Measurements from ENCODE around the gene ICA1.

The ICA1 gene

DNA sequence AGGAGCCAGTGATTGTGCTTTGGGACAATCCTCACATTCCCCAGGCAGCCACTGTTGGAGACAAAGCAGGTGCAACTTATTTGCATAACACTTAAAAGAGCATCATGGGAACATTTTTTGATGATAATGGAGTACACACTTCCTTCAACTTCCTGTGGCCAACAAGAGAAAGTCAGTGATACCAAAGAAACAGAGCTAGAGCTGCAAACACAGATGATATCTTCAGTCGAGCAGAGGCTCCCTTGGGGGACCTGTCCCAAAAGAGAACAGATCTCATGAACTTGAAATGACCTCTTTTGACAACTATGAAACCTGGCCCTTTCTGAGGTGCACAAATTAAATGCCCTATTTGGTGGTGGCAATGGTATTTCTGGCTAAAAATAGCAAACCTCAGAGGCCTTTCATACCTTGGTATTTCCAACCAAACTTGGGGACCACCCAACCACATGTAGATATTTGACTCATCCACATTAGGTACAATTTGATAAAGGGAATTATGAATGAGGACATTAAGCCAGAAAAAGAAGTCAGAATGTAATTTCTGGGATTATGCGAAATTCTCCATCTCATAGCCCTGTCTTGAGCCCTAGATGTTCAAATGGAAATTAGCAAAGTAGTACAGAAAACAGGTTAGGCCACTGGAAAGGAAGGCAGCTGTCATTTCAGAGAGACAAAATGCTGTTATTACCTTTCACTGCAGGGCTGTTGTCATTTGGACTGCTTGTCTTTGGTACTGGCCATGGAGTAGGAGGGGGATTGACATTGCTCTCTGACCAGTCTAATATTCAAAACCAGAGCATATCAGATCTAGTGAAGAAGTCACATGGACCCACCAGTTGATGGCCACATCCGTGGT, 146.2 kb downstream of the ICA1 start:
- TF ChIP-seq, protein P1, sequence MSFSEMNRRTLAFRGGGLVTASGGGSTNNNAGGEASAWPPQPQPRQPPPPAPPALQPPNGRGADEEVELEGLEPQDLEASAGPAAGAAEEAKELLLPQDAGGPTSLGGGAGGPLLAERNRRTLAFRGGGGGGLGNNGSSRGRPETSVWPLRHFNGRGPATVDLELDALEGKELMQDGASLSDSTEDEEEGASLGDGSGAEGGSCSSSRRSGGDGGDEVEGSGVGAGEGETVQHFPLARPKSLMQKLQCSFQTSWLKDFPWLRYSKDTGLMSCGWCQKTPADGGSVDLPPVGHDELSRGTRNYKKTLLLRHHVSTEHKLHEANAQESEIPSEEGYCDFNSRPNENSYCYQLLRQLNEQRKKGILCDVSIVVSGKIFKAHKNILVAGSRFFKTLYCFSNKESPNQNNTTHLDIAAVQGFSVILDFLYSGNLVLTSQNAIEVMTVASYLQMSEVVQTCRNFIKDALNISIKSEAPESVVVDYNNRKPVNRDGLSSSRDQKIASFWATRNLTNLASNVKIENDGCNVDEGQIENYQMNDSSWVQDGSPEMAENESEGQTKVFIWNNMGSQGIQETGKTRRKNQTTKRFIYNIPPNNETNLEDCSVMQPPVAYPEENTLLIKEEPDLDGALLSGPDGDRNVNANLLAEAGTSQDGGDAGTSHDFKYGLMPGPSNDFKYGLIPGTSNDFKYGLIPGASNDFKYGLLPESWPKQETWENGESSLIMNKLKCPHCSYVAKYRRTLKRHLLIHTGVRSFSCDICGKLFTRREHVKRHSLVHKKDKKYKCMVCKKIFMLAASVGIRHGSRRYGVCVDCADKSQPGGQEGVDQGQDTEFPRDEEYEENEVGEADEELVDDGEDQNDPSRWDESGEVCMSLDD (tag by site-specific recombination; IDR thresholded peaks at IDR 0.05): no peak
- TF ChIP-seq ZNF394 (tag by site-specific recombination; IDR thresholded peaks at IDR 0.05; ENCODE audit: borderline replicate concordance) (no peak), ZFP37 (tag by site-specific recombination; IDR thresholded peaks at IDR 0.05) (no peak), ZNF530 (tag by site-specific recombination; IDR thresholded peaks at IDR 0.05; ENCODE audit: low read depth) (no peak), ZNF571 (tag by site-specific recombination; IDR thresholded peaks at IDR 0.05) (no peak)
- H3K36me3 ChIP-seq (ENCODE audit: control insufficient read depth in 2 of 2, insufficient read depth in 1 of 2, low read length in 2 of 2): no peaks in the 10 kb centered on the region
- H3K4me3 ChIP-seq (ENCODE audit: low read depth, low read length): no peak overlapping the region
- ChIA-PET POLR2A (no interaction called here), CTCF (no interaction called here)
- H3K27ac ChIP-seq (ENCODE audit: extremely low read depth, low read depth, low read length): no peak overlapping the region
- no peaks in the 10 kb centered on the region for H3K4me1 ChIP-seq (ENCODE audit: control insufficient read depth, insufficient read depth, low read length)
- no peaks in the 10 kb centered on the region for H3K9me3 ChIP-seq (ENCODE audit: control insufficient read depth, insufficient read depth, low read depth, low read length)

DNA sequence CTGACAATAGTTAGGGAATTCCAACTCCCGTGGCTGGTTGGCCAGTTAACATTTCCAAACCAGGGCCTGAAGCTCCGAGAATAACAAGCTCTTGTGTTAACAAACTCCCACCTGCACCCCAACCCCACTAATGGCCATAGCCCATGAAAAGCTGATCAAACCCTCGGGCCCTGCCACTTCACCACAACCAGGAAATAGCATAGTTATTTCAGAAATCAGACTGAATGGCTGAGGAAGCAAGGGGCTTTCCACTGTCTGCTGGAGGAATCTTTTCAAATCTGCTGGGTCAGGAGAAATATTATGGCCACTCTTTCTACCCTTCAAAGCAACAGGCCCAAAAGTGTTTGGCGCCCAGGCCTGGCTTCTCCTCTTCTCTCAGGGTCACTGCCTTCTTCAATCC, 147.8 kb downstream of the ICA1 start:
- Histone ChIP-seq H3K4me3 (ENCODE audit: low read depth, low read length) (no peak overlapping the region), H3K27ac (ENCODE audit: extremely low read depth, low read depth, low read length) (no peak overlapping the region), H3K4me1 (ENCODE audit: control insufficient read depth, insufficient read depth, low read length) (no peaks in the 10 kb centered on the region; the same call in 1 of the 2 replicates), H3K36me3 (ENCODE audit: control insufficient read depth in 2 of 2, insufficient read depth in 1 of 2, low read length in 2 of 2) (no peaks in the 10 kb centered on the region), H3K9me3 (ENCODE audit: control insufficient read depth, insufficient read depth, low read depth, low read length) (no peaks in the 10 kb centered on the region)
- CTCF ChIA-PET: no interaction called here
- POLR2A ChIA-PET: no interaction called here
- TF ChIP-seq ZNF274 (IDR thresholded peaks at IDR 0.05; ENCODE audit: low read length) (no peak), ZNF274 (tag by site-specific recombination; IDR thresholded peaks at IDR 0.05; ENCODE audit: borderline replicate concordance) (no peak), ZNF433 (tag by site-specific recombination; IDR thresholded peaks at IDR 0.05; ENCODE audit: low read depth) (no peak), ZNF362 (tag by site-specific recombination; IDR thresholded peaks at IDR 0.05) (no peak), TCF7L2 (IDR thresholded peaks at IDR 0.05; ENCODE audit: borderline replicate concordance, low read depth, low read length) (no peak), REPIN1 (tag by site-specific recombination; IDR thresholded peaks at IDR 0.05; ENCODE audit: low read depth) (no peak)

DNA sequence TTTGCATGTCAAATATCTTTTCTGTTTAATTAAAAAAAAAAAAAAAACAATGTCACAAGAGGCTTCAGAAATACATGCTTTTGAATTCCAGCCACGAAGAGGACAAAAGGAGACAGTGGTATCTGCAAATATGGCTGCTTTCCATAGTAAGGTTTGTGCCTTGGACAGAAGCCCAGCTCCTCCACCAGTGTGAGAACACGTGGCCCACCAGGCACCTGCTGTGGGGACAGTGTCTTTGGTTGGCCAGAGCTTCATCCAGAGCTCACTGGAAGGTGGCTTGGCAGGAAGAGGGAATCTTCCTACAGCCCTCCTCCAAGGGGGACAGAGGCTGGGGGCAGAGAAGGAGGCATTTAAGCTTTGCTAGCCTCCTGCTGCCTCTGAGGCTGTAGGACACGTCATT, 148.8 kb downstream of the ICA1 start:
- Histone ChIP-seq H3K4me3 (ENCODE audit: low read depth, low read length) (no peak overlapping the region), H3K9me3 (ENCODE audit: control insufficient read depth, insufficient read depth, low read depth, low read length) (no peaks in the 10 kb centered on the region), H3K36me3 (ENCODE audit: control insufficient read depth in 2 of 2, insufficient read depth in 1 of 2, low read length in 2 of 2) (no peaks in the 10 kb centered on the region), H3K4me1 (ENCODE audit: control insufficient read depth, insufficient read depth, low read length) (no peaks in the 10 kb centered on the region; the same call in 1 of the 2 replicates), H3K27ac (ENCODE audit: extremely low read depth, low read depth, low read length) (no peak overlapping the region)
- ChIA-PET POLR2A (interaction anchor here (0.7 kb wide), 1 partner anchor 925 kb away, joined by 3 read pairs; no protein-coding TSS in a partner anchor), CTCF (no interaction called here)
- TF ChIP-seq ZNF621 (tag by site-specific recombination; IDR thresholded peaks at IDR 0.05): no peak

GRCh38 chr7:8112685-8113084, 149.3 kb downstream of the ICA1 start:
- CTCF ChIA-PET: no interaction called here
- POLR2A ChIA-PET: no interaction called here

More at GRCh38 chr7:8112685-8113084, 149.3 kb downstream of the ICA1 start:
- Histone ChIP-seq H3K36me3 (ENCODE audit: control insufficient read depth in 2 of 2, insufficient read depth in 1 of 2, low read length in 2 of 2) (no peaks in the 10 kb centered on the region), H3K4me3 (ENCODE audit: low read depth, low read length) (no peak overlapping the region), H3K27ac (ENCODE audit: extremely low read depth, low read depth, low read length) (no peak overlapping the region), H3K9me3 (ENCODE audit: control insufficient read depth, insufficient read depth, low read depth, low read length) (no peaks in the 10 kb centered on the region), H3K4me1 (ENCODE audit: control insufficient read depth, insufficient read depth, low read length) (no peaks in the 10 kb centered on the region; the same call in 1 of the 2 replicates)
- TF ChIP-seq ZXDB (tag by site-specific recombination; IDR thresholded peaks at IDR 0.05): no peak
- TF ChIP-seq ZNF248 (tag by site-specific recombination; IDR thresholded peaks at IDR 0.05): no peak
- TF ChIP-seq, protein P2, sequence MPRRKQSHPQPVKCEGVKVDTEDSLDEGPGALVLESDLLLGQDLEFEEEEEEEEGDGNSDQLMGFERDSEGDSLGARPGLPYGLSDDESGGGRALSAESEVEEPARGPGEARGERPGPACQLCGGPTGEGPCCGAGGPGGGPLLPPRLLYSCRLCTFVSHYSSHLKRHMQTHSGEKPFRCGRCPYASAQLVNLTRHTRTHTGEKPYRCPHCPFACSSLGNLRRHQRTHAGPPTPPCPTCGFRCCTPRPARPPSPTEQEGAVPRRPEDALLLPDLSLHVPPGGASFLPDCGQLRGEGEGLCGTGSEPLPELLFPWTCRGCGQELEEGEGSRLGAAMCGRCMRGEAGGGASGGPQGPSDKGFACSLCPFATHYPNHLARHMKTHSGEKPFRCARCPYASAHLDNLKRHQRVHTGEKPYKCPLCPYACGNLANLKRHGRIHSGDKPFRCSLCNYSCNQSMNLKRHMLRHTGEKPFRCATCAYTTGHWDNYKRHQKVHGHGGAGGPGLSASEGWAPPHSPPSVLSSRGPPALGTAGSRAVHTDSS (tag by site-specific recombination; IDR thresholded peaks at IDR 0.05): no peak

All from HEK293 (cell line).